Endothelial cell of umbilical vein (primary cell): ENCODE measurements around the gene TRIM71. TPM values are rescaled to one million over a fixed set of nuclear protein-coding genes. Genes with fewer than 3 reads are reported as not detected.

Experiments
- BruUV-seq: library from RNA; stranded (reverse); fragments of 400-500 nt; replicated peaks from 2 replicates; lab custom pipeline; 2021; lab: Mats Ljungman, UMichigan
- CTCF ChIA-PET: fragments of 300-600, 350-600 bp; sonication (Branson Sonifier 250); formaldehyde crosslinking; loops from one replicate; lab custom pipeline; 2021; ENCODE audit warnings: antibody characterized with exemption, inconsistent platforms; lab: Charles Lee
- POLR2A ChIA-PET: fragments of 300-600, 350-600 bp; sonication (Branson Sonifier 250); formaldehyde crosslinking; loops from one replicate; lab custom pipeline; 2021; ENCODE audit warnings: antibody characterized with exemption, inconsistent platforms; lab: Charles Lee
- DNase-seq: peaks from one replicate; pipeline ENCODE4 v3.0.0-alpha.2; 2011; ENCODE audit warnings: low read depth, low spot score
- FAIRE-seq: peaks from 2 replicates; lab custom pipeline; 2011; peaks lifted over from hg19 to GRCh38; lab: Jason Lieb, UNC
- H2AFZ ChIP-seq: 2 replicates; pipeline ENCODE4 v1.6.0; 2012; ENCODE audit warnings: low read depth, low read length, control low read depth, inconsistent platforms
- H3K27ac ChIP-seq: 2 replicates; pipeline ENCODE4 v1.5.1; 2011; ENCODE audit warnings: low read depth, mild to moderate bottlenecking, control low read depth, low read length, moderate library complexity; ENCODE audit not compliant: insufficient read depth
- H3K27me3 ChIP-seq, 2 experiments: 2 replicates each; pipeline versions ENCODE4 v1.6.0 to v1.6.1; 2011; ENCODE audit warnings: low read length in 2 of 2, mixed read lengths in 1 of 2; ENCODE audit not compliant: control insufficient read depth in 2 of 2, insufficient read depth in 2 of 2
- H3K36me3 ChIP-seq, 2 experiments: 2 replicates in 1 of 2; 3 replicates in 1 of 2; pipeline ENCODE4 v1.5.1; 2011; ENCODE audit warnings: low read length in 2 of 2, mild to moderate bottlenecking in 1 of 2, moderate library complexity in 1 of 2; ENCODE audit not compliant: control insufficient read depth in 2 of 2, insufficient read depth in 2 of 2; ENCODE audit errors: extremely low read depth in 1 of 2
- H3K4me1 ChIP-seq: 3 replicates; pipeline ENCODE4 v1.5.1; 2011; ENCODE audit warnings: mild to moderate bottlenecking, low read length; ENCODE audit not compliant: control insufficient read depth, insufficient read depth; ENCODE audit errors: extremely low read depth
- H3K4me2 ChIP-seq: 2 replicates; pipeline ENCODE4 v1.6.1; 2011; ENCODE audit warnings: low read length, control low read depth, mixed read lengths; ENCODE audit not compliant: insufficient read depth
- H3K4me3 ChIP-seq, 3 experiments: fragments of 200-600 bp in 1 of 3; sonication (generic), shearing (Covaris generic) in 1 of 3; replicated peaks in 1 of 3; 2 replicates each; pipeline ENCODE4 v1.5.1; 2011 to 2016; ENCODE audit warnings: control low read depth in 3 of 3, low read length in 3 of 3, mild to moderate bottlenecking in 2 of 3, inconsistent platforms in 1 of 3, low read depth in 1 of 3, moderate library complexity in 1 of 3; ENCODE audit not compliant: insufficient read depth in 1 of 3
- H3K79me2 ChIP-seq: 2 replicates; pipeline ENCODE4 v1.6.0; 2012; ENCODE audit warnings: low read length, inconsistent platforms; ENCODE audit not compliant: control insufficient read depth, insufficient read depth
- H3K9ac ChIP-seq: replicated peaks from 2 replicates; pipeline ENCODE3; 2011; ENCODE audit warnings: low read length, control low read depth; ENCODE audit not compliant: insufficient read depth; ENCODE audit errors: extremely low read depth
- H3K9me1 ChIP-seq: replicated peaks from 3 replicates; pipeline ENCODE4 v1.6.0; 2011; ENCODE audit warnings: mild to moderate bottlenecking, low read length; ENCODE audit not compliant: control insufficient read depth, insufficient read depth; ENCODE audit errors: extremely low read depth
- H3K9me3 ChIP-seq: replicated peaks from 2 replicates; pipeline ENCODE4 v1.5.1; 2012; ENCODE audit warnings: low read length, inconsistent platforms; ENCODE audit not compliant: control insufficient read depth, insufficient read depth
- H4K20me1 ChIP-seq: replicated peaks from 2 replicates; pipeline ENCODE3; 2011; ENCODE audit warnings: mild to moderate bottlenecking, low read length; ENCODE audit not compliant: control insufficient read depth, insufficient read depth; ENCODE audit errors: extremely low read depth
- EZH2 ChIP-seq: IDR thresholded peaks from 2 replicates; pipeline ENCODE4 v1.6.1; 2012; ENCODE audit warnings: borderline replicate concordance, low read depth, mild to moderate bottlenecking, moderate library complexity, low read length, inconsistent platforms; ENCODE audit not compliant: severe bottlenecking
- FOS ChIP-seq: IDR thresholded peaks from 2 replicates; pipeline ENCODE4 v1.6.1; 2011; ENCODE audit warnings: mild to moderate bottlenecking, low read length, moderate library complexity, borderline replicate concordance; ENCODE audit not compliant: insufficient read depth
- GATA2 ChIP-seq: IDR thresholded peaks from 2 replicates; pipeline ENCODE4 v1.7.0; 2011; ENCODE audit warnings: low read depth, mild to moderate bottlenecking, moderate library complexity, mixed read lengths, low read length; ENCODE audit not compliant: insufficient read length, insufficient read depth
- JUN ChIP-seq: IDR thresholded peaks from 2 replicates; pipeline ENCODE4 v1.6.1; 2011; ENCODE audit warnings: borderline replicate concordance, low read depth; ENCODE audit not compliant: insufficient read length, insufficient read depth
- MYC ChIP-seq: IDR thresholded peaks from one replicate; pipeline ENCODE4 v1.6.1; 2011; ENCODE audit warnings: mild to moderate bottlenecking, low read depth, low read length
- POLR2A ChIP-seq: IDR thresholded peaks from 2 replicates; pipeline ENCODE4 v1.6.1; 2012; ENCODE audit warnings: low read depth, mild to moderate bottlenecking, control low read depth, low read length
- POLR2AphosphoS5 ChIP-seq: IDR thresholded peaks from 2 replicates; pipeline ENCODE4 v1.6.1; 2012; ENCODE audit warnings: low read depth, mild to moderate bottlenecking, control low read depth, low read length, moderate library complexity; ENCODE audit not compliant: insufficient read depth
- dilution Hi-C: fragments of 300-500 bp; cut with MboI; formaldehyde crosslinking; loops from one replicate; pipeline ENCODE4 v1.15.0; 2019; ENCODE audit warnings: low sequenced_read_pairs; ENCODE audit not compliant: extremely low pct_ligation_motif_present
- intact Hi-C: fragments of 100-400 bp; cut with micrococcal nuclease; formaldehyde crosslinking; loops from one replicate; pipeline ENCODE4 v1.10.0; 2022
- polyA plus RNA-seq, 4 experiments: library from polyadenylated mRNA; depleted of rRNA in 3 of 4; stranded (reverse) in 3 of 4; unstranded in 1 of 4; fragments of >200 nt; gene quantifications; 2 replicates each; pipeline versions ENCODE4 v1.2.1 to v1.2.3, GENCODE V29; 2011 to 2012; ENCODE audit warnings: missing spikeins in 1 of 4
- total RNA-seq: library from RNA; stranded (reverse); gene quantifications from 2 replicates; pipeline ENCODE4 v1.2.3, GENCODE V29; 2021
- TF ChIP-seq, protein P1 (sequence below): IDR thresholded peaks from 2 replicates; pipeline ENCODE4 v1.6.1; 2011; ENCODE audit not compliant: insufficient read depth, insufficient read length
- TF ChIP-seq, protein P2 (sequence below), 2 donors: IDR thresholded peaks; 1 replicate in 1 of 2; 2 replicates in 1 of 2; pipeline ENCODE4 v1.5.1; 2011; ENCODE audit warnings: low read length in 2 of 2, mild to moderate bottlenecking in 2 of 2, moderate library complexity in 2 of 2, control low read depth in 1 of 2, inconsistent platforms in 1 of 2, low read depth in 1 of 2; ENCODE audit not compliant: insufficient read depth in 1 of 2; ENCODE audit errors: extremely low read depth in 1 of 2

The TRIM71 gene
- total and polyA plus RNA-seq, 2 donors (not counting 3 experiments of a cell fraction or from before 2014, with no cell fraction given), result not detected

- no peak for FAIRE-seq
- H3K4me2 ChIP-seq, result no peak overlapping the region
- H4K20me1 ChIP-seq, result no peaks in the 10 kb centered on the region
- H3K4me3 ChIP-seq, result no peak overlapping the region
- no peaks in the 10 kb centered on the region for H3K36me3 ChIP-seq
- H3K79me2 ChIP-seq, result no peaks in the 10 kb centered on the region
- H3K27ac ChIP-seq, result no peak overlapping the region
- H3K9me3 ChIP-seq, result no peaks in the 10 kb centered on the region
- dilution Hi-C loops, result no loop called here
- no peak for TF ChIP-seq POLR2A
- no peak for TF ChIP-seq MYC
- TF ChIP-seq, protein P1, sequence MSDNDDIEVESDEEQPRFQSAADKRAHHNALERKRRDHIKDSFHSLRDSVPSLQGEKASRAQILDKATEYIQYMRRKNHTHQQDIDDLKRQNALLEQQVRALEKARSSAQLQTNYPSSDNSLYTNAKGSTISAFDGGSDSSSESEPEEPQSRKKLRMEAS, result no peak
- no TSS peak for BruUV-seq
- CTCF ChIA-PET, result no interaction called here
- intact Hi-C loops, result no loop called here
- H2AFZ ChIP-seq, result no peak overlapping the region
- H3K9me1 ChIP-seq, result no peaks in the 10 kb centered on the region
- H3K4me1 ChIP-seq, result no peaks in the 10 kb centered on the region
- H3K27me3 ChIP-seq, result peaks cover 19 to 23% of the 10 kb centered on the region in 2 experiments
- DNase-seq, result no peak
- H3K9ac ChIP-seq, result no peak overlapping the region
- POLR2A ChIA-PET, result no interaction called here
Observed at GRCh38 chr3:32832193-32832592, 14.4 kb downstream of the TRIM71 start.

DNA sequence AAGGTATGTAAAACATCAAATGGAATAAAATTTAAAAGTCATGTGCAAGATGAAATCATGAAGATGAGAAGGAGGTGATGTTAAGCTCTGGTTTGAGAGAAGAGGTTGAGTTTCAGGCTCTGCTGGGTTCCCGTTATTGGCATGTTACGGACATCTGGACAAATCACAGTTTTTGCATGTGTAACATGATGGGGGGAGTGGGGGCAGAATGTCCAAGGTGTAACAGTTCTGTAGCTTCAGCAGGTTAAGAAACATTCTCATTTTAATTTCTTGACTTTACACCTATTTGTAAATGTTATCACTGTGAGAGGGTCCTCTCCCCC, 17.2 kb downstream of the TRIM71 start:
- Histone ChIP-seq H3K4me2 (no peak overlapping the region), H3K9me3 (no peaks in the 10 kb centered on the region), H3K27me3 (peaks cover 25 to 27% of the 10 kb centered on the region in 2 experiments), H2AFZ (no peak overlapping the region), H3K79me2 (no peaks in the 10 kb centered on the region), H4K20me1 (no peaks in the 10 kb centered on the region), H3K4me1 (no peaks in the 10 kb centered on the region), H3K9me1 (no peaks in the 10 kb centered on the region), H3K36me3 (no peaks in the 10 kb centered on the region), H3K4me3 (no peak overlapping the region), H3K9ac (no peak overlapping the region), H3K27ac (no peak overlapping the region)
- dilution Hi-C loops, result no loop called here
- DNase-seq (no peak), FAIRE-seq (no peak)
- POLR2A ChIA-PET, result interaction anchor here (0.6 kb wide), 1 partner anchor 25 kb away, joined by 4 read pairs; no protein-coding TSS in a partner anchor
- intact Hi-C loops, result no loop called here
- TF ChIP-seq, protein P1, result no peak
- TF ChIP-seq, protein P2, sequence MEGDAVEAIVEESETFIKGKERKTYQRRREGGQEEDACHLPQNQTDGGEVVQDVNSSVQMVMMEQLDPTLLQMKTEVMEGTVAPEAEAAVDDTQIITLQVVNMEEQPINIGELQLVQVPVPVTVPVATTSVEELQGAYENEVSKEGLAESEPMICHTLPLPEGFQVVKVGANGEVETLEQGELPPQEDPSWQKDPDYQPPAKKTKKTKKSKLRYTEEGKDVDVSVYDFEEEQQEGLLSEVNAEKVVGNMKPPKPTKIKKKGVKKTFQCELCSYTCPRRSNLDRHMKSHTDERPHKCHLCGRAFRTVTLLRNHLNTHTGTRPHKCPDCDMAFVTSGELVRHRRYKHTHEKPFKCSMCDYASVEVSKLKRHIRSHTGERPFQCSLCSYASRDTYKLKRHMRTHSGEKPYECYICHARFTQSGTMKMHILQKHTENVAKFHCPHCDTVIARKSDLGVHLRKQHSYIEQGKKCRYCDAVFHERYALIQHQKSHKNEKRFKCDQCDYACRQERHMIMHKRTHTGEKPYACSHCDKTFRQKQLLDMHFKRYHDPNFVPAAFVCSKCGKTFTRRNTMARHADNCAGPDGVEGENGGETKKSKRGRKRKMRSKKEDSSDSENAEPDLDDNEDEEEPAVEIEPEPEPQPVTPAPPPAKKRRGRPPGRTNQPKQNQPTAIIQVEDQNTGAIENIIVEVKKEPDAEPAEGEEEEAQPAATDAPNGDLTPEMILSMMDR (IDR thresholded peaks at IDR 0.05; ENCODE audit: extremely low read depth in 1 of 2, insufficient read depth in 1 of 2, low read depth in 1 of 2, low read length in 2 of 2), result no peak
- TF ChIP-seq EZH2, result no peak
- TF ChIP-seq GATA2, result no peak
- TF ChIP-seq POLR2A, result no peak
- TF ChIP-seq JUN, result no peak
- TF ChIP-seq POLR2AphosphoS5, result no peak
- no peak for TF ChIP-seq MYC
- TF ChIP-seq FOS, result no peak
- no TSS peak for BruUV-seq
- CTCF ChIA-PET, result interaction anchor here (1.1 to 1.6 kb wide), 2 partner anchors 12 to 44 kb away, joined by 3 to 4 read pairs; no protein-coding TSS in a partner anchor
